ENCODE data around the gene DIPK1A.

The DIPK1A gene

DNA sequence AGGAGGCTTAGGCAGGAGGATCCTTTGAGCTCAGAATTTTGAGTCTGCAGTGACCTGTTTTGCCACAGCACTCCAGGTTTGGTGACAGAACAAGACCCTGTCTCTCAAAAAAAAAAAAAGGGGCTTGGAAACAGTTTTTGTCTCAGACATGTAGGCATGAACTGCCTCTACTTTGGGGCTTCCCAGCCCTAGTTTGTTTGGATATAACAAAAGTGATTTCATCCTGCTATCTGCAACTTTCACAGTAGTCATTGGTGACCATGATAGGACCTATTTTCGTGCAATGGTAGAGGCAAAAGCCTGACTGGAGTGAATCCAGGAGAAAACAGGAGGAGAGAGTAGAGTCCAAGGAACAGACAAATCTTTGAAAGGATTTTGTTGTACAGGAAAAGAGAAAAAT is 156.0 kb downstream of the DIPK1A start:
- Histone ChIP-seq H2BK5ac (ENCODE audit: low read depth, low read length, poor library complexity) (no peak overlapping the region), H2AFZ (ENCODE audit: insufficient read depth, low read length, poor library complexity) (no peak overlapping the region), H3K9me3 (ENCODE audit: insufficient read depth, low read depth, low read length) (no peaks in the 10 kb centered on the region), H3K36me3 (ENCODE audit: control insufficient read depth in 1 of 2, insufficient read depth in 2 of 2, low read length in 2 of 2) (no peaks in the 10 kb centered on the region), H3K4ac (ENCODE audit: low read depth, low read length) (no peak overlapping the region), H3K23ac (ENCODE audit: low read length) (no peak overlapping the region), H4K91ac (ENCODE audit: low read depth, low read length) (peak overlapping the region; percentile 3), H2BK120ac (ENCODE audit: insufficient read depth, low read length, poor library complexity) (peak overlapping the region; percentile 39), H3K79me1 (ENCODE audit: low read length) (peaks cover 6% of the 10 kb centered on the region), H3K4me1 (ENCODE audit: control insufficient read depth in 1 of 2, insufficient read depth in 2 of 2, low read length in 2 of 2) (peaks cover 0 to 5% of the 10 kb centered on the region in 2 experiments), H4K12ac (ENCODE audit: low read depth, low read length) (no peak overlapping the region), H2BK12ac (ENCODE audit: low read length) (no peak overlapping the region), H3K27ac (ENCODE audit: low read depth, low read length) (peak overlapping the region; percentile 58), H2AK5ac (ENCODE audit: low read length) (no peak overlapping the region), H3K18ac (ENCODE audit: low read length) (no peak overlapping the region), H3K14ac (ENCODE audit: low read length) (no peak overlapping the region), H3K79me2 (ENCODE audit: control insufficient read depth, insufficient read depth, low read length, poor library complexity) (peaks cover 1% of the 10 kb centered on the region), H3K4me3 (ENCODE audit: low read depth, low read length) (no peak overlapping the region), H3K9ac (ENCODE audit: low read length) (no peak overlapping the region), H3K27me3 (ENCODE audit: insufficient read depth, low read length) (no peaks in the 10 kb centered on the region), H3K4me2 (ENCODE audit: low read length) (no peak overlapping the region), H4K8ac (ENCODE audit: low read depth, low read length) (no peak overlapping the region)
- DNase-seq: no peak
- no CpG with 5 or more reads among the region's 1 CpG for WGBS (ENCODE audit: extremely low coverage, insufficient coverage, insufficient read length)

DNA sequence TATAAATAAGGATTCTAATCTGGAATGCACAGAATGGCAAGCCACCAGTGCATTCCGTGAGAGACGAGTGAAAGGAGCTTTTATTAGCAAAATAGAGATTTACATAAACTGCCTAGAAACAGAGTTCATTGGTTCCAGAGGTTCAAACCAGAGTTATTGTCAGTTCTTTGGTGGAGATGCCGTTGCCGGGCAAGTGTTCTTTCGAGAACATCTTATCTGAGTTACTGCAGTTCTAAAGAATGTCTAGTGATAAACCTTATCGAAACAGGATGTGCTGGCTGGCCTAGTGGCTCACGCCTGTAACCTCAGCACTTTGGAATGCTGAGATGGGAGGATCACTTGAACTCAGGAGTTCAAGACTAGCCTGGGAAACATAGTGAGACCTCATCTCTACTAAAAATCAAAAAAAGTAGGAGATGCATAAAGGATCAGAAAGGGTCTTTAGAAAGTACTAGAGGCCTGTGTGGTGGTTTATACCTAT is 156.5 kb downstream of the DIPK1A start:
- Histone ChIP-seq H3K4me1 (ENCODE audit: control insufficient read depth in 1 of 2, insufficient read depth in 2 of 2, low read length in 2 of 2) (peaks cover 0 to 3% of the 10 kb centered on the region in 2 experiments), H2AFZ (ENCODE audit: insufficient read depth, low read length, poor library complexity) (no peak overlapping the region), H3K18ac (ENCODE audit: low read length) (no peak overlapping the region), H4K12ac (ENCODE audit: low read depth, low read length) (no peak overlapping the region), H2BK5ac (ENCODE audit: low read depth, low read length, poor library complexity) (no peak overlapping the region), H4K91ac (ENCODE audit: low read depth, low read length) (peak overlapping the region; percentile 3), H3K36me3 (ENCODE audit: control insufficient read depth in 1 of 2, insufficient read depth in 2 of 2, low read length in 2 of 2) (no peaks in the 10 kb centered on the region), H3K23ac (ENCODE audit: low read length) (no peak overlapping the region), H2BK120ac (ENCODE audit: insufficient read depth, low read length, poor library complexity) (peak overlapping the region; percentile 39), H3K4me2 (ENCODE audit: low read length) (no peak overlapping the region), H2AK5ac (ENCODE audit: low read length) (no peak overlapping the region), H3K27ac (ENCODE audit: low read depth, low read length) (peak overlapping the region; percentile 58), H3K14ac (ENCODE audit: low read length) (no peak overlapping the region), H3K79me1 (ENCODE audit: low read length) (peaks cover 3% of the 10 kb centered on the region), H3K9me3 (ENCODE audit: insufficient read depth, low read depth, low read length) (no peaks in the 10 kb centered on the region), H2BK12ac (ENCODE audit: low read length) (no peak overlapping the region), H3K4ac (ENCODE audit: low read depth, low read length) (no peak overlapping the region), H3K9ac (ENCODE audit: low read length) (no peak overlapping the region), H3K4me3 (ENCODE audit: low read depth, low read length) (no peak overlapping the region), H3K79me2 (ENCODE audit: control insufficient read depth, insufficient read depth, low read length, poor library complexity) (peaks cover 1% of the 10 kb centered on the region), H4K8ac (ENCODE audit: low read depth, low read length) (no peak overlapping the region), H3K27me3 (ENCODE audit: insufficient read depth, low read length) (no peaks in the 10 kb centered on the region)
- no CpG with 5 or more reads among the region's 7 CpGs for WGBS (ENCODE audit: extremely low coverage, insufficient coverage, insufficient read length)
- peak; percentile 92 to 97 for DNase-seq

DNA sequence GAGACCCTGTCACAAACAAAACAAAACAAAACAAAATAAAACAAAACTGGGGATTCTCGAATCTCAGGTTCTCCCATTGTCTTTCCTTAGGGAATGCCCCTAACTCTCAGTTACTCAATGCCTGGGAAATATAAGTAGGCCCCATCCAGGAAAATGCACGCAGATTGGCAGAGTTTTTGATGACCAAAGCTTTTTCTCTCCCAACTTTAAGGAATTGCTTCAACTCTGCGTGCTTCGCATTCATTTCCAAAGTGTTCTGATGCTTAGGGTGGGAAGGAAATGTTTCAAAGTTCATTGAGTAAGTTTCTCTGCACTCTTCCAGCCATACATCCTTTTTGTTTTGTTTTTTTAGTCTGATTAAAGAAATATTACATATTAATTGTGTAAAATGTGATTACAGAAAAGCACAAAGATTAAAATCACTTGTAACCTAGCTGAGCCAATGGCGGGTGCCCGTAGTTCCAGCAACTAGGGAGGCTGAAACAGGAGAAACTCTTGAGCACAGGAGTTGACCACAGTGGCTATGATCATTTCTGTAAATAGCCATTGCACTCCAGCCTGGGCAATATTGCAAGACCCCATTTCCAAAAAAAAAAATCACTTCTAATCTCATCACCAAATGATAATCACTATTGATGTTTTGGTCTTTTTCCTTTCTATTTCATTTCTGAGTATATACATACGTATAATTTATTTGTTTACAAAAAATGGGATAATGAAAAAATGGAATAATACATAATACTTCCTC is 157.9 kb downstream of the DIPK1A start:
- Histone ChIP-seq H3K4me2 (ENCODE audit: low read length) (no peak overlapping the region), H3K36me3 (ENCODE audit: control insufficient read depth in 1 of 2, insufficient read depth in 2 of 2, low read length in 2 of 2) (no peaks in the 10 kb centered on the region), H3K4me3 (ENCODE audit: low read depth, low read length) (no peak overlapping the region), H3K18ac (ENCODE audit: low read length) (no peak overlapping the region), H4K8ac (ENCODE audit: low read depth, low read length) (no peak overlapping the region), H3K14ac (ENCODE audit: low read length) (no peak overlapping the region), H3K23ac (ENCODE audit: low read length) (no peak overlapping the region), H3K27me3 (ENCODE audit: insufficient read depth, low read length) (no peaks in the 10 kb centered on the region), H4K12ac (ENCODE audit: low read depth, low read length) (no peak overlapping the region), H3K9me3 (ENCODE audit: insufficient read depth, low read depth, low read length) (no peaks in the 10 kb centered on the region), H2BK5ac (ENCODE audit: low read depth, low read length, poor library complexity) (no peak overlapping the region), H3K79me2 (ENCODE audit: control insufficient read depth, insufficient read depth, low read length, poor library complexity) (peaks cover 1% of the 10 kb centered on the region), H2BK120ac (ENCODE audit: insufficient read depth, low read length, poor library complexity) (no peak overlapping the region), H2AK5ac (ENCODE audit: low read length) (no peak overlapping the region), H4K91ac (ENCODE audit: low read depth, low read length) (peak overlapping the region; percentile 6), H3K27ac (ENCODE audit: low read depth, low read length) (no peak overlapping the region), H3K4ac (ENCODE audit: low read depth, low read length) (no peak overlapping the region), H3K79me1 (ENCODE audit: low read length) (peaks cover 1% of the 10 kb centered on the region), H3K9ac (ENCODE audit: low read length) (no peak overlapping the region), H2BK12ac (ENCODE audit: low read length) (no peak overlapping the region), H3K4me1 (ENCODE audit: control insufficient read depth in 1 of 2, insufficient read depth in 2 of 2, low read length in 2 of 2) (peaks cover 0 to 2% of the 10 kb centered on the region in 2 experiments), H2AFZ (ENCODE audit: insufficient read depth, low read length, poor library complexity) (no peak overlapping the region)
- DNase-seq: peak; percentile 19 to 61
- WGBS (ENCODE audit: extremely low coverage, insufficient coverage, insufficient read length): no CpG with 5 or more reads among the region's 7 CpGs

DNA sequence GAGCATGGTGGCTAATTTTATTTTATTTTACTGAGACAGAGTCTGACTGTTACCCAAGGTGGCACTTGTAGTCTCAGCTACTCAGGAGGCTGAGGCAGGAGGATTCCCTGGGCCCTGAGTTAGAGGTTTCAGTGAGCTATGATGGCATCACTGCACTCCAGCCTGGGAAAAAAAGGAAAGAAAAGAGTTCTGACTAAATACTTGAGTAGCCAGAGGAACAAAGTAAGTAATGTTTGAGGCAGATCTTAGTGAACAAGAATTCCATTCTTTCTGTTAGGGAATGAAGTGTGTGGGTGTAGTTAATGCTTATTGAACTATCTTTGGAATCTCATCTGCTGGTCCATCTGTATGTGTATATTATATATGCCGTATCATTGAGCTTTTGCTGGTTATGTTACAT is 163.3 kb downstream of the DIPK1A start:
- no peaks in the 10 kb centered on the region for H3K27me3 ChIP-seq (ENCODE audit: insufficient read depth, low read length)
- no peak overlapping the region for H3K4me3 ChIP-seq (ENCODE audit: low read depth, low read length)
- peak in 1 of 2 donors; percentile 51 for DNase-seq
- H2AK5ac ChIP-seq (ENCODE audit: low read length): no peak overlapping the region
- no CpG with 5 or more reads among the region's 1 CpG for WGBS (ENCODE audit: extremely low coverage, insufficient coverage, insufficient read length)
- no peak overlapping the region for H4K12ac ChIP-seq (ENCODE audit: low read depth, low read length)
- no peaks in the 10 kb centered on the region for H3K79me1 ChIP-seq (ENCODE audit: low read length)
- H2AFZ ChIP-seq (ENCODE audit: insufficient read depth, low read length, poor library complexity): no peak overlapping the region
- no peaks in the 10 kb centered on the region for H3K79me2 ChIP-seq (ENCODE audit: control insufficient read depth, insufficient read depth, low read length, poor library complexity)
- H3K4me1 ChIP-seq (ENCODE audit: control insufficient read depth in 1 of 2, insufficient read depth in 2 of 2, low read length in 2 of 2): no peaks in the 10 kb centered on the region
- H3K9ac ChIP-seq (ENCODE audit: low read length): no peak overlapping the region
- no peak overlapping the region for H4K8ac ChIP-seq (ENCODE audit: low read depth, low read length)
- H3K4ac ChIP-seq (ENCODE audit: low read depth, low read length): no peak overlapping the region
- no peak overlapping the region for H2BK120ac ChIP-seq (ENCODE audit: insufficient read depth, low read length, poor library complexity)
- no peak overlapping the region for H2BK12ac ChIP-seq (ENCODE audit: low read length)
- H4K91ac ChIP-seq (ENCODE audit: low read depth, low read length): no peak overlapping the region
- no peaks in the 10 kb centered on the region for H3K9me3 ChIP-seq (ENCODE audit: insufficient read depth, low read depth, low read length)
- no peak overlapping the region for H2BK5ac ChIP-seq (ENCODE audit: low read depth, low read length, poor library complexity)
- no peak overlapping the region for H3K18ac ChIP-seq (ENCODE audit: low read length)
- H3K14ac ChIP-seq (ENCODE audit: low read length): no peak overlapping the region
- H3K23ac ChIP-seq (ENCODE audit: low read length): no peak overlapping the region
- no peak overlapping the region for H3K27ac ChIP-seq (ENCODE audit: low read depth, low read length)
- H3K4me2 ChIP-seq (ENCODE audit: low read length): no peak overlapping the region
- no peaks in the 10 kb centered on the region for H3K36me3 ChIP-seq (ENCODE audit: control insufficient read depth in 1 of 2, insufficient read depth in 2 of 2, low read length in 2 of 2)
